RPMI7951 (cell line): Measurements from ENCODE around the gene SLCO2A1. TPM values are rescaled to one million over a fixed set of nuclear protein-coding genes. Genes with fewer than 3 reads are reported as not detected.

Experiments used
- DNase-seq: peaks from one replicate; pipeline ENCODE4 v3.0.0-alpha.2; 2012; ENCODE audit warnings: low read depth
- total RNA-seq: library from RNA; depleted of rRNA; stranded (reverse); fragments of >200 nt; shearing (Covaris generic); gene quantifications from 2 replicates; pipeline ENCODE4 v1.2.3, GENCODE V29; 2014

SLCO2A1 gene
- total RNA-seq, 1 experiment from 2014 or later, result 0.48 TPM

- DNase-seq, result no peak
Measured at GRCh38 chr3:133980550-133980949, 49.2 kb downstream of the SLCO2A1 start.

- no peak for DNase-seq
Measured at GRCh38 chr3:133980035-133980434, 49.7 kb downstream of the SLCO2A1 start.

GRCh38 chr3:133979553-133979952 is 50.2 kb downstream of the SLCO2A1 start:
- DNase-seq, result no peak

GRCh38 chr3:133977568-133977967 is 52.2 kb downstream of the SLCO2A1 start:
- DNase-seq, result no peak

- no peak for DNase-seq
Measured at GRCh38 chr3:133973249-133973980, 56.3 kb downstream of the SLCO2A1 start.

- no peak for DNase-seq
Measured at GRCh38 chr3:133972156-133972555, 57.6 kb downstream of the SLCO2A1 start.

GRCh38 chr3:133970916-133971315 is 58.8 kb downstream of the SLCO2A1 start:
- peak; percentile 77 for DNase-seq

- no peak for DNase-seq
Measured at GRCh38 chr3:133970339-133970738, 59.4 kb downstream of the SLCO2A1 start.

GRCh38 chr3:133967992-133968892 is 61.5 kb downstream of the SLCO2A1 start:
- no peak for DNase-seq

- DNase-seq, result no peak
Measured at GRCh38 chr3:133966954-133967353, 62.8 kb downstream of the SLCO2A1 start.

GRCh38 chr3:133965906-133966305 is 63.8 kb downstream of the SLCO2A1 start:
- peak; percentile 42 for DNase-seq

- DNase-seq, result peak; percentile 37
Measured at GRCh38 chr3:133965013-133965570, 64.6 kb downstream of the SLCO2A1 start.

GRCh38 chr3:133964547-133964946 is 65.2 kb downstream of the SLCO2A1 start:
- DNase-seq, result no peak

GRCh38 chr3:133963657-133964396 is 65.9 kb downstream of the SLCO2A1 start:
- DNase-seq, result no peak

GRCh38 chr3:133962849-133963248 is 66.9 kb downstream of the SLCO2A1 start:
- peak; percentile 73 for DNase-seq

- DNase-seq, result no peak
Measured at GRCh38 chr3:133958071-133958805, 71.5 kb downstream of the SLCO2A1 start.

GRCh38 chr3:133956982-133957381 is 72.7 kb downstream of the SLCO2A1 start:
- no peak for DNase-seq

- no peak for DNase-seq
Measured at GRCh38 chr3:133956353-133956752, 73.4 kb downstream of the SLCO2A1 start.

GRCh38 chr3:133955892-133956291 is 73.8 kb downstream of the SLCO2A1 start:
- DNase-seq, result peak; percentile 81

- DNase-seq, result peak; percentile 80
Measured at GRCh38 chr3:133954717-133955360, 74.9 kb downstream of the SLCO2A1 start.

GRCh38 chr3:133953297-133953696 is 76.4 kb downstream of the SLCO2A1 start:
- DNase-seq, result no peak
